DMS114 treated with DMSO at 0.1 percent for 48 hours (cell line): Measurements from ENCODE around the gene U2SURP.

Experiments used
- DNase-seq: peaks from one replicate; lab custom pipeline; 2025; ENCODE audit not compliant: unreplicated experiment; lab: John Stamatoyannopoulos, UW

The U2SURP gene

GRCh38 chr3:143001369-143002082 lies at the start of gene U2SURP:
Gene U2SURP, plus strand, starts transcription at chr3:143001570. Its CDS starts 59 bp downstream, at chr3:143001629.
- DNase-seq = peak; percentile 95

- DNase-seq = no peak
Observed at GRCh38 chr3:142951794-142952193, 49.6 kb upstream of the U2SURP start.

GRCh38 chr3:142952272-142953193 lies 48.8 kb upstream of the U2SURP start:
- no peak for DNase-seq

- DNase-seq = no peak
Observed at GRCh38 chr3:142953443-142953842, 47.9 kb upstream of the U2SURP start.

GRCh38 chr3:142958707-142959106 lies 42.7 kb upstream of the U2SURP start:
- no peak for DNase-seq

- DNase-seq = no peak
Observed at GRCh38 chr3:142960322-142960850, 41.0 kb upstream of the U2SURP start.

GRCh38 chr3:142961539-142961938 lies 39.8 kb upstream of the U2SURP start:
- no peak for DNase-seq

- no peak for DNase-seq
Observed at GRCh38 chr3:142962175-142962519, 39.2 kb upstream of the U2SURP start.

GRCh38 chr3:142962520-142963233 lies 38.7 kb upstream of the U2SURP start:
- DNase-seq = no peak

GRCh38 chr3:142963234-142963515 lies 38.2 kb upstream of the U2SURP start:
- DNase-seq = no peak

GRCh38 chr3:142963516-142964448 lies 37.6 kb upstream of the U2SURP start, which contains the start of gene PAQR9:
Gene PAQR9, minus strand, starts transcription at chr3:142963674. Its CDS starts 338 bp downstream, at chr3:142963336.
- DNase-seq = no peak

- DNase-seq = no peak
Observed at GRCh38 chr3:142965581-142965980, 35.8 kb upstream of the U2SURP start.

- DNase-seq = no peak
Observed at GRCh38 chr3:142966808-142967207, 34.6 kb upstream of the U2SURP start.

- DNase-seq = no peak
Observed at GRCh38 chr3:142968319-142969025, 32.9 kb upstream of the U2SURP start.

- DNase-seq = no peak
Observed at GRCh38 chr3:142971431-142971830, 29.9 kb upstream of the U2SURP start.

- DNase-seq = no peak
Observed at GRCh38 chr3:142972092-142972753, 29.1 kb upstream of the U2SURP start.

- no peak for DNase-seq
Observed at GRCh38 chr3:142973217-142974009, 28.0 kb upstream of the U2SURP start.

- DNase-seq = no peak
Observed at GRCh38 chr3:142975316-142975995, 25.9 kb upstream of the U2SURP start.
